ENCODE results near the gene GPR37L1. TPM values are rescaled to one million over a fixed set of nuclear protein-coding genes. Genes with fewer than 3 reads are reported as not detected.

Gene GPR37L1
- total RNA-seq, 6 experiments from 2014 or later: not detected

- no peaks in the 10 kb centered on the region; the same call in 1 of the 2 replicates for H3K36me3 Mint-ChIP-seq (ENCODE audit: low read depth)
- peaks cover 2% of the 10 kb centered on the region; the same call in 1 of the 2 replicates for H3K27me3 Mint-ChIP-seq (ENCODE audit: insufficient read depth)
- H3K4me1 Mint-ChIP-seq (ENCODE audit: low read depth): no peaks in the 10 kb centered on the region
- H3K4me3 Mint-ChIP-seq: no peak overlapping the region
- no peak overlapping the region for H3K27ac Mint-ChIP-seq
- no peak for DNase-seq
- H3K9me3 Mint-ChIP-seq: no peaks in the 10 kb centered on the region
- TF ChIP-seq, protein P1, sequence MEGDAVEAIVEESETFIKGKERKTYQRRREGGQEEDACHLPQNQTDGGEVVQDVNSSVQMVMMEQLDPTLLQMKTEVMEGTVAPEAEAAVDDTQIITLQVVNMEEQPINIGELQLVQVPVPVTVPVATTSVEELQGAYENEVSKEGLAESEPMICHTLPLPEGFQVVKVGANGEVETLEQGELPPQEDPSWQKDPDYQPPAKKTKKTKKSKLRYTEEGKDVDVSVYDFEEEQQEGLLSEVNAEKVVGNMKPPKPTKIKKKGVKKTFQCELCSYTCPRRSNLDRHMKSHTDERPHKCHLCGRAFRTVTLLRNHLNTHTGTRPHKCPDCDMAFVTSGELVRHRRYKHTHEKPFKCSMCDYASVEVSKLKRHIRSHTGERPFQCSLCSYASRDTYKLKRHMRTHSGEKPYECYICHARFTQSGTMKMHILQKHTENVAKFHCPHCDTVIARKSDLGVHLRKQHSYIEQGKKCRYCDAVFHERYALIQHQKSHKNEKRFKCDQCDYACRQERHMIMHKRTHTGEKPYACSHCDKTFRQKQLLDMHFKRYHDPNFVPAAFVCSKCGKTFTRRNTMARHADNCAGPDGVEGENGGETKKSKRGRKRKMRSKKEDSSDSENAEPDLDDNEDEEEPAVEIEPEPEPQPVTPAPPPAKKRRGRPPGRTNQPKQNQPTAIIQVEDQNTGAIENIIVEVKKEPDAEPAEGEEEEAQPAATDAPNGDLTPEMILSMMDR (IDR thresholded peaks at IDR 0.05): no peak
These were observed 9.5 kb downstream of the GPR37L1 start for GRCh38 chr1:202131956-202132821.

- TF ChIP-seq, protein P1 (IDR thresholded peaks at IDR 0.05): no peak
- peaks cover 2% of the 10 kb centered on the region; the same call in 1 of the 2 replicates for H3K27me3 Mint-ChIP-seq (ENCODE audit: insufficient read depth)
- H3K9me3 Mint-ChIP-seq: no peaks in the 10 kb centered on the region
- no peak overlapping the region for H3K27ac Mint-ChIP-seq
- no peak for DNase-seq
- no peaks in the 10 kb centered on the region; the same call in 1 of the 2 replicates for H3K36me3 Mint-ChIP-seq (ENCODE audit: low read depth)
- H3K4me1 Mint-ChIP-seq (ENCODE audit: low read depth): no peaks in the 10 kb centered on the region
- H3K4me3 Mint-ChIP-seq: no peak overlapping the region
These were observed 10.3 kb downstream of the GPR37L1 start for GRCh38 chr1:202133001-202133400.

DNA sequence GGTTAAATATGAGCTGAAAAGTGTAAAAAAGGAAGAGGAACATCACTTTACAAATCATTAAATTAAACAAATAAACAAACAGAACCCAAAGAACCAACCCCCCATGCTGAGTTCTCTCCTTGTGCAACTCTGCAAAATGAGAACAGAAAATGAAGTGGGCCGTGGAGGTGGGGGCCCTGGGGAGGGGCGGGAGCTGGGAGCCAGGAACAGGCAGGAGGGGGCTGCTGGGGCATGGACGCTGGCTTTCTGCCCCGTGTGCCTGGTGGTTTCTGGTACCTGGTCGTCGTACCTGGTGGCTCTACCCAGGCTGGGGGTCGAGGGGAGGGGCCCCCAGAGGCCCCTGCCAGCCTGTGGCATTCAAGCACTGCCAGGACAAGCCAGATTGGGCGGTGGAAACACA lies 10.8 kb downstream of the GPR37L1 start:
- DNase-seq: no peak
- H3K4me3 Mint-ChIP-seq: no peak overlapping the region
- no peaks in the 10 kb centered on the region for H3K9me3 Mint-ChIP-seq
- no peaks in the 10 kb centered on the region for H3K4me1 Mint-ChIP-seq (ENCODE audit: low read depth)
- H3K27me3 Mint-ChIP-seq (ENCODE audit: insufficient read depth): peaks cover 2% of the 10 kb centered on the region; the same call in 1 of the 2 replicates
- H3K36me3 Mint-ChIP-seq (ENCODE audit: low read depth): no peaks in the 10 kb centered on the region; the same call in 1 of the 2 replicates
- TF ChIP-seq, protein P1 (IDR thresholded peaks at IDR 0.05): no peak
- no peak overlapping the region for H3K27ac Mint-ChIP-seq

DNA sequence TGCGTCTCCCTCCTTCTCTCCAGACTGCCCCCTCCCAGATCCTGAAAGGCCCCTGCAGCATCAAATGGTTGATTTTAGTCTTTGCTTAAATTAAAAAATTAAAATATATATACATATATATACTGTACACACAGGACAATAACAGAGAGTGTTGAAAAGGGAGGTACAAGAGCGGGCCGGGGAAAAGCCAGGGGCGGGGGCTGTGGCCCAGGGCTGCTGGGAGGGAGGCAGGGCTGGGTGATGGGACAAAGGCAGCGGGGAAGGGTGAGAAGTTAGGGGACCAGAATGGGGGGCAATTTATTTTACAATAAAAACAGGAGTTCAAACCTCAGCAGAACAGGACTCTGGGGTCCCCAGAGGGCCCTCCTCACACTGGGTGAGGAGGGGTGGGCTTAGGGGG lies 11.3 kb downstream of the GPR37L1 start:
- H3K4me3 Mint-ChIP-seq: no peak overlapping the region
- H3K4me1 Mint-ChIP-seq (ENCODE audit: low read depth): no peaks in the 10 kb centered on the region
- H3K27ac Mint-ChIP-seq: no peak overlapping the region
- DNase-seq: no peak
- no peaks in the 10 kb centered on the region; the same call in 1 of the 2 replicates for H3K36me3 Mint-ChIP-seq (ENCODE audit: low read depth)
- TF ChIP-seq, protein P1 (IDR thresholded peaks at IDR 0.05): no peak
- H3K9me3 Mint-ChIP-seq: no peaks in the 10 kb centered on the region
- H3K27me3 Mint-ChIP-seq (ENCODE audit: insufficient read depth): peaks cover 2% of the 10 kb centered on the region; the same call in 1 of the 2 replicates

DNA sequence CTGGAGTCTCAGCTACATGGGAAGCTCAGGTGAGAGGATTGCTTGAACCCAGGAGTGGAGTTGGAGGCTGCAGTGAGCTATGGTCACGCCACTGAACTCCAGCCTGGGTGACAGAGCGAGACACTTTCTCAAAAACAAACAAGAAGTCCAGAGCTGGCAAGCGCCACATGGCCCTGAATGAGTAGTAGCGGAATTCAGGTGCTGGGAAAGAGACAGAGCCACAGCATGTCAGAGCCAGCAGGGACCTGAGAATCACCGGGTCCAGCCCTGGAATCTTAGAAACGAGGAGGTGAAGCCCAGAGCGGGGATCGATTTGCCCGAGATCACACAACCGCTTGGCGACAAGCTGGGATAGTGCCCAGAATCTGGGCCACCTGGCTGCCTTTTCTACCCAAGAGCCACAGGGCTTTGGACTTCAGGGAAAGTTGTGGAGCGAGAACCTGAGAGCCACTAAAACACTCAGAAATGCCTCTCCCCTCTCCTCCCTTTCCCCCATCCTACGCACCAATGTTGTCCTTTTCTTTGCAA lies 12.0 kb downstream of the GPR37L1 start:
- H3K36me3 Mint-ChIP-seq (ENCODE audit: low read depth): no peaks in the 10 kb centered on the region; the same call in 1 of the 2 replicates
- H3K27me3 Mint-ChIP-seq (ENCODE audit: insufficient read depth): peaks cover under 1% of the 10 kb centered on the region; the same call in 1 of the 2 replicates
- H3K4me3 Mint-ChIP-seq: no peak overlapping the region
- no peaks in the 10 kb centered on the region for H3K9me3 Mint-ChIP-seq
- no peaks in the 10 kb centered on the region for H3K4me1 Mint-ChIP-seq (ENCODE audit: low read depth)
- H3K27ac Mint-ChIP-seq: no peak overlapping the region
- TF ChIP-seq, protein P1 (IDR thresholded peaks at IDR 0.05): no peak
- DNase-seq: no peak
